ENCODE data around the gene PRKCB.

- TF ChIP-seq CTCF (IDR thresholded peaks at IDR 0.05): no peak
- no peak for TF ChIP-seq POLR2A (IDR thresholded peaks at IDR 0.05)
Observed at GRCh38 chr16:23991066-23991465, 155.3 kb downstream of the PRKCB start.
